IPS-18c (cell line): ENCODE results near the gene SLC9A9.

Source experiments
- H3K4me3 ChIP-seq: 2 replicates; pipeline ENCODE4 v1.7.0; 2013; ENCODE audit warnings: low read depth, mild to moderate bottlenecking, low read length, moderate library complexity; ENCODE audit not compliant: insufficient read depth
- H3K9me3 ChIP-seq: one replicate; pipeline ENCODE4 v1.6.1; 2013; ENCODE audit warnings: mild to moderate bottlenecking, low read length, moderate library complexity; ENCODE audit not compliant: control insufficient read depth, insufficient read depth

SLC9A9 gene

GRCh38 chr3:143851331-143852017 lies 3.2 kb upstream of the SLC9A9 start:
- H3K4me3 ChIP-seq = no peak overlapping the region
- no peaks in the 10 kb centered on the region for H3K9me3 ChIP-seq

GRCh38 chr3:143850877-143851276 lies 2.6 kb upstream of the SLC9A9 start:
- H3K4me3 ChIP-seq = no peak overlapping the region
- H3K9me3 ChIP-seq = no peaks in the 10 kb centered on the region

GRCh38 chr3:143849854-143850549 lies 1.7 kb upstream of the SLC9A9 start:
- H3K9me3 ChIP-seq = no peaks in the 10 kb centered on the region

GRCh38 chr3:143848704-143849103 lies 436 bp upstream of the SLC9A9 start:
- Histone ChIP-seq H3K4me3 (no peak overlapping the region), H3K9me3 (no peaks in the 10 kb centered on the region)

More at GRCh38 chr3:143849854-143850549, 1.7 kb upstream of the SLC9A9 start:
- H3K4me3 ChIP-seq = no peak overlapping the region

DNA sequence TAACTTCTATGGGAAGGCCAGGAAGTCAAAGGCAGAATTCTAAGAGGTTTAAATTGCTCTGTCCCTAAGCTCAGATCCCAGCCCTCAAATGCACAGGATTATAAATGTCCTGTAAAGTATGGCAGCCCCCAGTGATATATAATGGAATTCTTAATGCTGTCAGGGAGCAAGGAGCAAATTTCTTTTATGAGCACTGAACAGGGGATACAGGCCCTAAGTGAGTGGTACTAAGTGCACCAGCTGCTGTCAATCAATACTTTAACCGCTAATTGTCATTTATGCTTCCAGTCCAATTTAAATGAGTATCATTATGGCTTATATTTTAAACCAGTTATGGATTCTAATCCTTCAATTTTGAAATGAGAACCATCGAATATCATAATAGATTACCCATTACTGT lies 4.7 kb downstream of the SLC9A9 start:
- H3K9me3 ChIP-seq = no peaks in the 10 kb centered on the region
- no peak overlapping the region for H3K4me3 ChIP-seq

GRCh38 chr3:143840636-143841035 lies 7.6 kb downstream of the SLC9A9 start:
- H3K4me3 ChIP-seq = no peak overlapping the region
- no peaks in the 10 kb centered on the region for H3K9me3 ChIP-seq

GRCh38 chr3:143839980-143840379 lies 8.3 kb downstream of the SLC9A9 start:
- Histone ChIP-seq H3K4me3 (no peak overlapping the region), H3K9me3 (no peaks in the 10 kb centered on the region)

DNA sequence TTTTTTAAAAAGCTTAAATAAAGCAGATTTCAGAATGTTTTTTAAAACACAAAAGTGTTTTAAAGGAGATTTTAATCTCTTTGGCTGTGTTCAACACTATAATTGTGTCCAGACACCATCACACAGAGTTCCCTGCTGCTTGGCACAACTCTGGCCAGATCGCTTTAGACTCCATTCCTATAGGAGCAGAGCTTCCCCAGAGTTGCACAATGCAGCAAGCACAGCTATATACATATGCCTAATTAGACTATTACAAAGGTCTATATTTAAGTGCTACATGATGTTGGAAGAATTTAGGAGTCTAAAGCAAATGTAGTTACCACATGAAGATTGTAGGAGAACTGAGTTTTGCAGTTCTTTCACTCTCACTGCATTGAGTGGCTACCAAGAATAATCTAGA lies 11.2 kb downstream of the SLC9A9 start:
- no peak overlapping the region for H3K4me3 ChIP-seq
- no peaks in the 10 kb centered on the region for H3K9me3 ChIP-seq

GRCh38 chr3:143835312-143835711 lies 13.0 kb downstream of the SLC9A9 start:
- H3K4me3 ChIP-seq = no peak overlapping the region
- no peaks in the 10 kb centered on the region for H3K9me3 ChIP-seq

DNA sequence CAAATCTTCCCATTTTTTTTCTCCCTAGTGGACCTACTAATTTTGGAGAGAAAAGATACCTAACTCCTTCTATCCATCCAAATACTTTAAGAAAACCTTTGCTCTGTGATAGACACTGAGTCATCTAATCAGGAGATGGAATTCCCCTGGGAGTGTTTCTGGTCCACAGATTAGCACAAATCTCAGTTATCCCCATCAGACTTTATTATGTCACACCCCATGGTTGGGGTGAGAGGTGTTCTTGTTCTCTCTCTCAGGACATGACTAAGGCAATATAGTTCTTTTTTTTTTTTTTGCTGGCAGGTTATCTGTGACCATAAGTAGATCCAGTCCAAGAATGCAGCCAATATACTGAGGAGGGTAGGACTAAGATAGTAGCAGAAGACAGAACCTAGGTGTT lies 15.8 kb downstream of the SLC9A9 start:
- Histone ChIP-seq H3K4me3 (no peak overlapping the region), H3K9me3 (no peaks in the 10 kb centered on the region)

- no peak overlapping the region for H3K4me3 ChIP-seq
Observed at GRCh38 chr3:143831994-143832393, 16.3 kb downstream of the SLC9A9 start.

GRCh38 chr3:143831208-143831607 lies 17.1 kb downstream of the SLC9A9 start:
- Histone ChIP-seq H3K4me3 (no peak overlapping the region), H3K9me3 (no peaks in the 10 kb centered on the region)

More at GRCh38 chr3:143831994-143832393, 16.3 kb downstream of the SLC9A9 start:
- no peaks in the 10 kb centered on the region for H3K9me3 ChIP-seq

- H3K4me3 ChIP-seq = no peak overlapping the region
- H3K9me3 ChIP-seq = no peaks in the 10 kb centered on the region
Observed at GRCh38 chr3:143830786-143831185, 17.5 kb downstream of the SLC9A9 start.

DNA sequence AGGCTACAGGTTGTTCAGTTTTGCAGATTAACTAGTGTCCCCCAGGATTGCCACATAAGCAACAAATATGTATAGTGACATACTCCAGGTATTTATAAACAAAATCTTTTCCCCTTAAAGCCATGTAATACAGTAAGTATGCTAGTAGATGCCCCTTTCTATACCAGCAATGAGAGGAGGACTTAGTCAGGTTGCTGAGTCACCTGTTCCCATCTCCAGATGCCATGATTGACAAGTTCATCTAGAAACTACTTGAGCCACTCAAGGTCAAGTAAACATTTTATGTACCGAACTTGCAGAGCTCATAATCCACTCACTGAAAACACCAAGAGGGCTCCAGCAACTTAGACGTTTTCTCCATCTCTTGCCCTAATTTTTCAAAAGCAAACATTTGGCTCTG lies 18.2 kb downstream of the SLC9A9 start:
- Histone ChIP-seq H3K9me3 (no peaks in the 10 kb centered on the region), H3K4me3 (no peak overlapping the region)

GRCh38 chr3:143827425-143827824 lies 20.8 kb downstream of the SLC9A9 start:
- H3K9me3 ChIP-seq = no peaks in the 10 kb centered on the region
- H3K4me3 ChIP-seq = no peak overlapping the region

DNA sequence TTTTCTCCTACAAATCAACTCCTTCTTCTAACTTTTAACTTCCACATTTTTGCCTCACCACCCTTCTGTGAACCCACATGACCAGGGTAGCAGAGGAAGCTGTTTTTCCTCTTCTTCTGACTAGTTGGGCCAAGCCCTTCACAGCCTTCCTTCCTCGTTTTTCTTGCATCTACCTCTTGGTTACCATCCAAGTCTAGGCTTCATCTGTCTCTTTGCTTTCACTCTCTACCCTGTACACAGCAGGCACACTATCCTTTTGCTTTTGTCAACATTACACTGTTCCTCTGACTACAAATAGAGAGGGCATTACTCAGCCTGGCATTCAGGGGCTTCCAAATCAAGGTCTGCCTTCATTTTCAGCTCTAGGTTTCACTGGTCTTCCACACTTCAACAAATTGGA lies 22.0 kb downstream of the SLC9A9 start:
- H3K9me3 ChIP-seq = no peaks in the 10 kb centered on the region
- H3K4me3 ChIP-seq = no peak overlapping the region

DNA sequence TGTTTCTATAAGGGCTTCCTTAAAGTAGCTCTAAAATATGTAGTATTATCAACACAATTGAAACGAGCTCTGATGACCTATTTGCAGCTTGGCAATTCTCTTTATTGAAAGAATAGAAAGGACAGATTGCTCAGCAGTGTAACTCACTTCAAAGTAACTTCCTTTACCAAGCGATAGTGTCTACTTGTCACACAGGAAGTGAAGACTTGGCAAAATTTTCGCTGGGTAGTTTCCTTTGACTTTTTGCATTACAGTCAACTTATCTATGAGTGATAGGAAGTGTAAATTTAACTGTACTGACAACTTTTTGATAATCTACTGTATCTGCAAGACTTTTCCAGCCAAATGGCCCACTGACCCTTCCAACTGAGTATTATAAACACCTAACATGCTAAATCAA lies 22.8 kb downstream of the SLC9A9 start:
- Histone ChIP-seq H3K9me3 (no peaks in the 10 kb centered on the region), H3K4me3 (no peak overlapping the region)

- Histone ChIP-seq H3K9me3 (no peaks in the 10 kb centered on the region), H3K4me3 (no peak overlapping the region)
Observed at GRCh38 chr3:143824735-143825385, 23.4 kb downstream of the SLC9A9 start.
